GM18511 (cell line): Measurements from ENCODE around the gene ZFAND3.
"Not testable (repeated sequence)": the region's sequence is repeated elsewhere in the genome, so short reads cannot be mapped to it uniquely, and the experiment has no call there.

Source experiments
- ATAC-seq: cut with Tn5 transposase; IDR thresholded peaks from one replicate; pipeline ENCODE4 v1.9.1; 2021; ENCODE audit warnings: mild to moderate bottlenecking, moderate library complexity; ENCODE audit not compliant: unreplicated experiment

Gene ZFAND3

DNA sequence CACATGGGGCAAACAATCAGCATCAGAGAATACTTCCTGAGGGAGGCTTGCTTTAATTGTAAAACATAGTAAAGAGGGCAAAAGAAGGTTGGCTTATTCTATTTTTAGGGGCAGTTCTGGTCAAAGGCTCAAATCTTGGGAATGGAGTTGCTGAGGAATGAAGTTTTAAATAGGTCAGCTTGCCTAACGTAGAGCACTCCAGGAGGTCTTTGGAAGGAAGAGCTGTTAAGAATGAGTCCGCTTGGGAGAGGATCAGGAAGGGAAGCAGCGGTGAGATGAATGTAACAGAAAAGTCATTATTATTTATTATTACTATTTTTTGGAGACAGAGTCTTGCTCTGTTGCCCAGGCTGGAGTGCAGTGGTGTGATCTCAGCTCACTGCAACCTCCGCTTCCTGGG, 108.7 kb downstream of the ZFAND3 start:
- ATAC-seq: no peak

DNA sequence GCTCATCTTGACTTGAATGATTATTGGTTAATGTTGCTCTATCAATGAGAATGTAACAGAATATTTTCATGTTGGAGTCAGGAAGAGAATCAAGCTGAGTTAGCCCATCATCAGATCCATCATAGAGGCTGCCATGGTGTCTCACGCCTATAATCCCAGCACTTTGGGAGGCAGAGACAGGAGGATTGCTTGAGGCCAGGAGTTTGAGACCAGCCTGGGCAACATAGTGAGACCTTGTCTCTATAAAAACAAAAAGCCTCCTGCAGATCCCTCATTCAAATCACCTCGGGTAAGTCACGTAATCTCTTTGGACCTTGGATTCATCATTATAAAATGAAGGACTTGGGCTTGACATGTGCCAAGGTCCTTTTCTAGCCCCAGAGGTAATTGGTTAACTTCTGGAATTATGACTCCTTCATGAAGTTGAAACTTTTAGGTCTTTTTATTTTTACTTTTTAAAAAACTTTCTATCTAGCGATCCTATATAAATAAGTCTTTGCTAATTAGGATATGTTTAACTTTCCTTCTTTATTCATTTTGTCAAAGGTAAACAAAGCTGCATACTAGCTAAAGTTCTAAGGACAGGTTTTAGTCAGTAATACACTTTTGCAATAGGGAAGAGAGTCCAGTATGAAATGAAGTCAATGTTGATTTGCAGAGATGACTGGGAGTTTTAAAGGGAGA, 110.9 kb downstream of the ZFAND3 start:
- ATAC-seq: no peak

DNA sequence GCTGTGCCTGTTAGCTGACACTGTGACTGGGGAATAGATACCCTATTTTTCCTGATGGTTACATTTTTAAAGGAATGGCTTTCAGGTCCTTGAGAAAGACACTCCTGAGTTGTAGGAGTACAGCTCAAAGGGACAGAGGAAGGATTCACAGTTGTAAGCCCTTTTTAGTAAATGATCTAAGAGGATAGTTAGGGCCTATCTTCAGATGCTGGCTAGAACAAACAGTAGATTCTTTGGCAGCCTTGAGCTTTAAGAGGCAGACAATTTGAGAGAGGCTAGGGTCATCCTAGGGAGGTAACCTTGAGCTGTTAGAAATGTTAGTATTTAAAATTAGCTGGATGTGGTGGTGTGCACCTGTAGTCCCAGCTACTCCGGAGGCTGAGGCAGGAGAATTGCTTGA, 111.5 kb downstream of the ZFAND3 start:
- ATAC-seq: no peak

DNA sequence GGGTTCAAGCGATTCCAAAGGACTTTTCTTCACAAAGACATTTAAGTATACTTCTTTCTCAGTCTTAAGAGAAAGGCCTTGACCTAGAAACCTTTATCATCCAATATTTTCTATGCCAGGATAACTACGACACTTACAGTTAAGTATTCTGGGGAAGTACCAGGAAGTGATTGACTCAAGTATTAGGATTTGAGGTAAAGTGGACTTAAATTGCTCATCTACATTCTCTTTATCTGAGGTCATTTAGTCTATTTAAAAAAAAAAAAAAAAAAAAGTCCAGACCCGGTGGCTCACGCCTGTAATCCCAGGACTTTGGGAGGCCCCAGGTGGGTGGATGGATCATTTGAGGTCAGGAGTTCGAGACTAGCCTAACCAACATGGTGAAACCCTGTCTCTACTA, 114.7 kb downstream of the ZFAND3 start:
- no peak for ATAC-seq

DNA sequence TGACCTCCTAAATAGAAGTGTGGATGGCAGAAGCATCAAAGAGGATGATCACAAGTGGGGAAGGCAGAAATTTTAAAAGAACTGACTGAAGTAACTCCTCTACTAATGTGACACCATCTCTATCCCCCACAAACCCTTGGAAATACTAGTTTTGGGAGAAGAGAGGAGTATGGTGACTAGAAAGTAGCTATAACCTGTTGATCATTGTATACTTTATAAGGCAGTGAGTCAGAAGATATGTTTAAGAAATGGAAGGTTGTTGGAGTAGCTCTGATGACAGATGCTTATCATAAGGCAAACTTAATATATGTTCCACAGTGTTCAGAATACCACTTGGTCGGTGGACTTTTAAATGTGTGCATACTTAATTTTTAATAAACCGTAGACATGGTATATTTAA, 116.6 kb downstream of the ZFAND3 start:
- ATAC-seq: no peak

DNA sequence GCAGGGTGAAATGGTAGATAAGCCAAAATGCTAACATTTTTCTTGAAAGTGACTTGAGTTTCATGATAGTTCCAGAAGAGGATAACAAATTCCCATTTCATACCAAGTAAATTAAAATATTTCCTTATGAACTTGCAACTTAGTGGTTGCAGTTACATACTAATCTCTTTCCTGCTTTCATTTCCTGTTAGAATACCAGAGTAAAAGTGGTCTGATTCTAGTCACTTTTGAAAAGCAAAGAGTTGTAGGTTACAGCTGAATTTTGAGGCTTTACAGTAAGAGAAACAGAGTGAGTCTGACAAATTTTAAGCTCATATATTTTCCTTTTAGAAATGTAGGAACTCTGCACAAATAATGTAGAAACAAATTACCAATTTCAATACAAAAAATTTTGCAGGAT, 117.4 kb downstream of the ZFAND3 start:
- ATAC-seq: no peak

DNA sequence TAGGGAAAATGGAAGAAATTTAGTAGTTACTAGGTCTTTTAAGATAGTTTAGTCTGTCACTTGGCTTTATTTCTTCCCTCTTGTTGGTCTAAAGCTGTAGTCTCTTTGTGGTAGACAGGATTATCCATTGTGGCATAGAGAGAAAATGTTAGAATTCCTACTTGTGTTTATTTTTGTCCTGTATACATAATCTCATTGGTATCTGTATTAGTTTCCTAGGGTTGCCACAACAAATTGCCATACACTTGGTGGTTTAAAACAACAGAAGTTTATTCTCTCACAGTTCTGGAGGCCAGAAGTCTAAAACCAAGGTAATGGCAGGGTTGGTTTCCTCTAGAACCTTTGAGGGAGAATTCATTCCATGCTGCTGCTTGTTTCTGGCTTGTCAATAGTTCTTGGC, 119.4 kb downstream of the ZFAND3 start:
- no peak for ATAC-seq

DNA sequence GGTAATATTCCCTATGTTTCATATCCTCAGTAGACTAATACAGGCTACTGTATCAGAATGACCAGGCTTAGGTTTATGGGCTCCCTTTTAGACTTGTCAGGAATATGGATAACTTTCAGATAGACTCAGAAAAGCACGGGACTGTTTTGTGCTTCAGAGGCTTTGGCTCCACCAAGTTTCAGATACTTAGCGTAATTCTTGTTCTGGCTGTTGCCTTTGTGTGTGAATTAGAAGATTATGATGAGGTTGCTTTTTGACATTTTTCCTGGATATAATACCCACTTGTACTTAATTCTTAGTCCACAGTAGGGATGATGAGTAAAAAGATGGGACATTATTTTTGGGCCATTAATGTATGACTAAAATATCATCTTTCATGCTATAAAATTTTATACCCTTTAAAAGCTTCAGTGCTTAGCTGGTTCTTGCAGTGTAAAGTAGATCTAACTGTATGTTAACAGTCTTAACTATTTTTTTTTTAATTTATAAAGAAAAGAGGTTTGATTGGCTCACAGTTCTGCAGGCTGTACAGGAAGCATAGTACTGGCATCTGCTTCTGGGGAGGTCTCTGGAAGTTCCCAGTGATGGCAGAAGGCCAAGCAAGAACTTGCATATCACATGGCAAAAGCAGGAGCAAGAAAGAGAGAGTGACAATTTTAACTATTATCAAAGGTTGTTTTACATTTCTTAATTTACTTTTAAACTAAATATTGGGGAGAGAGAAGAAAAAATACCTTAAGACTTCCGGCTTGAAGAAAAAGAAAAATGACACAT, 120.7 kb downstream of the ZFAND3 start:
- ATAC-seq: no peak

DNA sequence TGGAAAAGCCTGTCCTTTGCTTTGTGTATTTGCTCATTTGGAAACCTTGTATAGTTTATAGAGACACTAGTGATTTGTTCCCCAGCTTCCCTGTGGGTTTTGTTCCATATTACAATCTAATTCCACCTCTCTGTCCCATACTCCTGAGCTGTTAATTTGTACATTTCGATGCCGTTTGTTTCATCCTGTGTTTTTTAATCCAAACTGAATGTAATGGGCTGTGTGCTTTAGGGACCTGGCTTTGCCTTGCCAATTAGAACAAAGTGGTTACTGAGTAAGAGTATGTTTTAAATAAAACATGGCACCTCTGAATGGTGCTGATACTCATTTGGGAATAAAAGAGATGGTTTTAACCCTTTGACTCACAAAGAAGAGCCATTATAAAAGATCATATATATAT, 122.3 kb downstream of the ZFAND3 start:
- no peak for ATAC-seq

DNA sequence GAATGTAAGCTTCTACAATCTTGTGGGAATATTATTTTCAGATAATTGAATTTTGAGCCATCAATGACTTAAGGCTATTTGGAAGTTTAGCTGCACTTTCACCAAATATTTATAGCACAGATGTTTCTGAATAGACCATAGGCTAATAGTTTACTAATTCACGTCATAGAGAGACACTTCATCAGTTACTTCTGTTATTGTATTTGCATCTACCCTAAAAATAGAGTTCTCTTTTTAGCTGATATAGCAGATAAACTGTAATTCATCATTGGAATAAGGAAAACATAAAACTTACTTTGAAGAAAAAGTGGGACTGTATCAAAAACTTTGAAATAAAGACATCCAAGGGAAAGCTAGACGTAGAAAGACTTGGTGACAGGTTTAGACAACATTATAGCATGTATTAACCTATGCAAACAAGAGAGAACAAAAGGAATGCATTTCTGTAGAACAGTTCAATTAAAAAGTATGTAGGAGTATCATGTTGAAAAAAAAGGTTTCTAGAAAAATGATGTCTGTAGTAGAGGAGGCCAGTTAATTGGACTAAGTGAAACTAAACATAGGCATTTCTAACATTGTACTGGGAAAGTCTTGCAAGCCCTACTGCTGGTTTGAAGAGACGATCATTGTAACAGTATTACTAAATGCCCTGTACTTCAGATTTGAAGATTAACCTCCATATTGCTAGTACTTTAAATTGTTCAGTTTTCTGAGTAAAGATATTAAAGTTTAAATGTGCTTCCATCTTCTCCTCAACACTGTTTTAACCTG, 123.3 kb downstream of the ZFAND3 start:
- ATAC-seq: no peak

DNA sequence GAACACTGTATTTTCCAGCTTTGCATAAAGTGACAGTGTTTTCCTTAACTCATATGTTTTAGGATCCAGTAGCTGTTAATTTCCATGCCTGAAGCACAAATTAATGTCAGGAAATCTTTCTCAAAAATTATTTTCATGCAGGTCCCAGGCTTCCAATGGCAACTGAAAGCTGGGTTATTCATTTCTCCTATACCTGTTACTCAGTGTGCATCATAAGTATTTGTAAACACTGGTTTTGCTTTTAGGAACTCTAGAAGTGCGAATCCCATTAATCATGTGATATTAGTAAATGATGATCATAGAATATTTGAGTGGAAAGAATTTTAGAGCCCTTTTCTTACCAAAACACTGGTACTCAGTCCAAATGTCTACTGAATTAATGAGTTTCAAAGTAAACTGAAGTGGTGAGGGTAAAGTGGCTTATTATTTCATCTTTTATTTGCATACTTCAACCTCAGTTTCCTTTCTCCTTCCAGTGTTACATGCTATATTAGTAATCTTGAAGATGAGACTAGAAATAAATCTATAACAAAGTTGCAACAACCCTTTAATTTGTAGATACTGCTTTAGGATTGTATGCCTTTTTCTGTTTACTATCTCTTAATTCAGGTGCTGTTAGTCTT, 124.0 kb downstream of the ZFAND3 start:
- ATAC-seq: peak; percentile 49

DNA sequence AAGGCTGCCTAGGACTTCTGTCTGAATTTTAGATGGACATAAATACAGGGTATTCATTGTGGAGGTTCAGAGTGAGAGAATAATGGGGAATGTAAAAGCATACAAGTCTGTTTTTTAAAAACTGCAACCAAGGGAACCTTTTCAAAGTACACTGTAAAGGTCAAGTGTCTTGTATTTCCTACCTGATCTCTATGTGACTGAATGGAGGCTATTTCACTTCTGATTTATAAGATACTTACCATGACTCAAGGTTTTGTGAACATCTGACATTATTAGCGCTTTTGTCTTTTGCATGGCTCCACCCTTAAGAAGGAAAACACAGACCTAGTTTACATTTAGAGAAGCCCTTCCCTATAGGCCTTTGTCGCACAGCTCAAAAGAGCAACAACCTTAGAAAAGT, 126.5 kb downstream of the ZFAND3 start:
- no peak for ATAC-seq

DNA sequence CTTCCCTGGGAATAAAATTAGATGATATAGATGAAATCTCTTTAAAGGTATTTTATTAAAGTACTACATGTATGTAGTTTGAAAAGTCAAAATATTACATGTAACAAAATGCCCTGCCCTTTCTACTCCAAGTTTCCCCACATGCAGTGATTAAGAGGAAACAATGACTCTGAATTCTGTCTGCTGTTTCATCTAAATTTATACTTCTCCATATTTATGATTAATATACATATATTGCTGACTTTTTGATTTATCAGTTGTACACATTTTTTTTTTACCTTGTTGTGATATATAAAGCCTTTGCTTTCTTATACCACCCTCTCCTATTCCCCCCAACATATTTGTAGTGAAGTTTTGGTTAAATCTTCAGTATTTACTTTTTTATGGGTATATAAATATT, 127.9 kb downstream of the ZFAND3 start:
- ATAC-seq: no peak

DNA sequence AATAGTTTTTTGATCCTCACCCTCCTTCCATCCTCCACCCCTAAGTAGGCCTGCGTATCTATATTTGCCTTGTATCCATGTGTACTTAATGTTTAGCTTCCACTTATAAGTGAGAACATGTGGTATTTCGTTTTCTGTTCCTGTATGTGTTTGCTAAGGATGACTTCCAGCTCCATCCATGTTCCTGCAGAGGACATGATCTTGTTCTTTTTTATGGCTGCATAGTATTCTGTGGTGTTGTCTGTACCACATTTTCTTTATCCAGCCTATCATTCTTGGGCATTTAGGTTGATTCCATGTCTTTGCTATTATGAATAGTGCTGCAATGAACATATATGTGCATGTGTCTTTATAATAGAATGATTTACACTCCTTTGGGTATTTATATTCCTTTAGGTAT, 129.1 kb downstream of the ZFAND3 start:
- not testable (repeated sequence) for ATAC-seq

DNA sequence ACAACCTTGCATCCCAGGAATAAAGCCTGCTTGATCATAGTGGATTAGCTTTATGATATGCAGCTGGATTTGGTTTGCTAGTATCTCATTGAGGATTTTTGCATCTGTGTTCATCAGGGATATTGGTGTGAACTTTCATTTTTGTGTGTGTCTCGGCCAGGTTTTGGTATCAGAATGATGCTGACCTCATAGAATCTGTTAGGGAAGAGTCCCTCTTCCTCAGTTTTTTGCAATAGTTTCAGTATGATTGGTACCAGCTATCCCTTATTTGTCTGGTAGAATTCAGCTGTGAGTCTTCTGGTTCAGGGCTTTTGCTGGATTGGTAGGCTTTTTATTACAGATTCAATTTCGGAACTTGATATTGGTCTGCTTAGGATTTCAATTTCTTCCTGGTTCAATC, 132.5 kb downstream of the ZFAND3 start:
- ATAC-seq: no peak

DNA sequence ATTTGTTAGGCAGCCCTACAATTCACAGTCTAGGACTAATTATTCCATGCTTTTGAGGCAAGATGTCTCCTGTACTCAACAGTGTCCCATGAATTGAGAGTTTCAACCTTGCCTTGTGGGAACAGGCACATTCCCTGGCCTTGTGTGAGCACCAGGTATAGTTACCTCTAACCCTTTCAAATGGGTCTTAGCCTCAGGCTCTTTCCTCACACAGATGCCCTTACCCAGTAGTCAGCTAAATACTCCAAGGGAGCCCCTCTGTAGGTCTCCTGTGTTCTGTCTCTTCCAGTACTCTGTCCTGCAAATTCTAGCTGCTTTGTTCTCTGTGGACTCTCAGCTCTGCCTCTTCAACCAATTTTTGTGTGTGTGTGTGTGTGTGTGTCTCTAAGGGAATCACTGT, 135.3 kb downstream of the ZFAND3 start:
- no peak for ATAC-seq

DNA sequence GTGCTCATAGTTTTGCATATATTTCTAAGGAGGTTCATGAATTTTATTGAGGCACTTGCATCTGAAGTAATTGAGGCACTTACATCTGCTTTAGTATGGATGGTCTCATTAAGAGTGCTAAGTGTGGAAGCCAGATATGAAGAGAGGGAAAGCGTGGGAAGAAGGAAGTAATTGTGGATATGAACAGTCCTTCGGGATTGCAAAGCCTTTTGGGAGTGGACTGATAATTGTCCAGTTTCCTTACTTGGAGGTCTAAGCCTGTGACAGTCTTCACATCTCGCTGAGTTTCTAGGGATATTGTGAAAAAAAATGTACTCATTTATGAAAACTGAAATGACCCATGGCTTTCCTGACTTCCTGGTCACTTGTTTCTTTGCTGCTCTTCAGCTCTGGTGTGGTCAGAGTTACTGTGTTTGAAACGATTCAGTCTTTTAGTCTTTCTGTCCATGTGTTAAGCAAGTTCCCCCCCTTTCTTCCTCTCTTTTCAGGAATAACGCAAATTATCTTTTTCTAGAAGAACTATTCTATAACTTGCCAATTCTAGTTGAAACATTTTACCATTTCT, 137.3 kb downstream of the ZFAND3 start:
- ATAC-seq: no peak

DNA sequence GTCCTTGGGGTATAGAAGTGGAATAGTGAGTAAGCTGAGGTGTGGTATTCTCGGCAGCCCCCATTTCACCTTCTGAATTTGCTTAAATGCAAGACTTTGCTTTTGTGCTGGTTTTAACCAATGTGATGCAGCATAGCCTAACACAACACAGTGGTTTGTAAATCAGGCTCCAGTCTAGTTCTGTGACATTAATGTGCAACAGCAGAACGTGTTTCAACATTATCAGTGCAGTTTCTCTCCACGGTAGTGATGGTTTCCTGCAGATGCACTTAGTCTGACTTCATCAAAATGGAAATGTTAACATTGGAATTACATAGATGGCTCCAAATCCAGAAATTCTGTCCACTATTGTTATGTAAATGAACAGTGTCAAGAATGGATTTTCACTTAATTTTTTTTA, 139.5 kb downstream of the ZFAND3 start:
- no peak for ATAC-seq

DNA sequence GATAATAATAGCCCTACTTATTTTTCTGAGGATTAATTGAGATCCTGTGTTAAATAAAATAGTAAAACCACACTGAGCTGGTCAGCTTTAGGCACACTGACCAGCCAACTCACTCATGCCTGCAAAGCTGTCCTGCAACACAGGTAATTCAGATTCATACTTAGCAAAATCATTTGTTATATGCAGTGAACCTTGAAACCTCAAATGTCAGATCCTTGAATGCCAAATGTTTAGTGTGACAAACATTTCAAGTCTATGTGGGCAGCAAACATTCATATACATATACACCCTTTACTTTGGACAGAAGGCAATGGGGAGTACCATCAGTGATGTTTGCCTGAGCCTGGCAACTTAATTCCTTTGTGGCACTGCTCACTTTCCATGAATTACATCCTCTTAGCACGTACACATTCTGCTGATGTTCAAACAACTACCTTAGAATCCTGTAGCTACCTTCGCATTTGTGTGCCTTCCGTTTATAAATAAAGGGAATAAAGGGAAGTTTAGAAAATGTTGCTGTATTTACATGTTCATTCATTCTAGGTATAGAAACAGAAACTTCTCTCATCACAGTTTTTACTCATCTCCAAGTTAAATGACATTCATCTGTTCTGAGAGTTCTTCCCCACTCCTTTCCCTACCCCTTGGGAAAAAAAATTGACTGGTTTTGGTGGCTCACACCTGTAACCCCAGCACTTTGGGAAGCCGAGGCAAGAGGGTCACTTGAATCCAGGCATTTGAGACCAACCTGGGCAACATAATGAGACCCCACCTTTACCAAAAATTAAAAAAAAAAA, 140.8 kb downstream of the ZFAND3 start:
- no peak for ATAC-seq

DNA sequence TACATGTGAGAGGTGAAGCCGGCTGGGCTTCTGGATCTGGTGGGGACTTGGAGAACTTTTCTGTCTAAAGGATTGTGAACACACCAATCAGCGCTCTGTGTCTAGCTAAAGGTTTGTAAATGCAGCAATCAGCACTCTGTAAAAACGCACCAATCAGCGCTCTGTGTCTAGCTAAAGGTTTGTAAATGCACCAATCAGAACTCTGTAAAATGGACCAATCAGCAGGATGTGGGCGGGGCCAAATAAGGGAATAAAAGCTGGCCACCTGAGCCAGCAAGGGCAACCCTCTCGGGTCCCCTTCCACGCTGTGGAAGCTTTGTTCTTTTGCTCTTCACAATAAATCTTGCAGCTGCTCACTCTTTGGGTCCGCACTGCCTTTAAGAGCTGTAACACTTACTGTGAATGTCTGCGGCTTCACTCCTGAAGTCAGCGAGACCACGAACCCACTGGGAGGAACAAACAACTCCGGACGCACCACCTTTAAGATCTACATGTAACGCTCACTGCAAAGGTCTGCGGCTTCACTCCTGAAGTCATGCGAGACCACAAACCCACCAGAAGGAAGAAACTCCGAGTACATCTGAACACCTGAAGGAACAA, 143.1 kb downstream of the ZFAND3 start:
- ATAC-seq: not testable (repeated sequence)
